Uterus (tissue), 2 donors: ENCODE results near the gene HOXA13.

Experiments used
- CTCF ChIP-seq, 4 experiments: fragments of 200-600 bp in 2 of 4; fragments of 450-650 bp in 2 of 4; sonication (generic) in 2 of 4; IDR thresholded peaks; one replicate each; pipeline ENCODE4 v1.5.1; 2016 to 2019; ENCODE audit warnings: antibody characterized with exemption in 4 of 4, mild to moderate bottlenecking in 2 of 4, moderate library complexity in 1 of 4
- POLR2A ChIP-seq, 2 donors: fragments of 450-650 bp; IDR thresholded peaks; one replicate each; pipeline ENCODE4 v1.6.1; 2016; ENCODE audit warnings: antibody characterized with exemption in 2 of 2, mild to moderate bottlenecking in 1 of 2, moderate library complexity in 1 of 2

DNA sequence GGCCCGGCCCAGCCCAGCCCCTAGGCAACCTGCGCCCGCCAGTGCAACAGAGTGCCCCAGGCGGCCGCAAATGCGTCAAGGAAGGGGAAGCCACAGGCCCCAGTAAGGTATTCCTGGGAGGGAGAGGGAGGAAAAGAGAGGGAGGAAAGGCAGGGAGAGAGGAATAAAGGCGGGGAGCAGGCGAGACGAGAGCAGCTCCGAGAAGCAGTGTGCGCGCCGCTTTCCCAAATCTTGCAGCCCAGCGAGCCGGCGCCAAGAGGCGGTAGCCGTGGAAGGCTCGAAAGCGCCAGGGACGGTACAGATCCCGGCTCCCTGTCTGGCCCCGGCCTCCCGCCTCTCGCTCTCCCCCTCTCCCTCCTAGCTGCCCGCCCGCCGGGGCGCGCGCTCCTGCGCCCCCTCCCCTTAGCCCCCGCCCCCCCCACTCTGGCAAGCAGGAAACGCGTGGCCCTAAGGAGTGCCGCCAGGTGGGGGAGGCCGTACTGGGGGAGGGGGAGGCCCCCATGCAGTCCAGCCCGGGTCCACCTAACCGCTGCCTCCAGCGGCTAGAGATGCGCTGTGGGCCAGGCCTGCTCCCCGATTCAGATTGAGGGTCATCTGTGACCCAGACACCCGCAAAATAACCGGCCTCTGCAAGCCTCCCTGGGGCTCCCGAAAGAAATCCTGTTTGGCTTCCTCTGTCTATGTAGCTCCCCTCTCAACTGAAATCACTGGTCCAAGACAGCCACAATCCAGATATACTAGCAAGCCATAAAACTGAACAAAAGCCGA, 30.0 kb downstream of the HOXA13 start:
- TF ChIP-seq CTCF (IDR thresholded peaks at IDR 0.05): no peak
- no peak for TF ChIP-seq POLR2A (IDR thresholded peaks at IDR 0.05)
